Suppressor macrophage (primary cell): ENCODE data around the gene POLR2J3.

Experiments
- DNase-seq, 4 experiments: peaks; one replicate each; pipeline ENCODE4 v3.0.0-alpha.2; 2020 to 2022

Gene POLR2J3

GRCh38 chr7:102517550-102518147 is 54.7 kb downstream of the POLR2J3 start, which contains the start of gene RASA4B:
TSS of gene RASA4B (minus strand) at chr7:102517777. CDS start at chr7:102517710, 67 bp downstream.
- DNase-seq: peak in 3 of 4 experiments; percentile 0 to 43 (median 35)
